ENCODE measurements around the gene SPRYD4. TPM values are rescaled to one million over a fixed set of nuclear protein-coding genes. Genes with fewer than 3 reads are reported as not detected.

Gene SPRYD4
- total and polyA plus RNA-seq, 8 donors = 2.5 to 5.9 (median 5.6) TPM

GRCh38 chr12:56457817-56458216, 10.6 kb upstream of the SPRYD4 start:
- Histone ChIP-seq H3K9me3 (no peaks in the 10 kb centered on the region), H3K27me3 (no peaks in the 10 kb centered on the region), H3K27ac (no peak overlapping the region), H3K4me3 (no peak overlapping the region), H3K36me3 (no peaks in the 10 kb centered on the region), H3K4me1 (no peaks in the 10 kb centered on the region)
- DNase-seq (no peak), ATAC-seq (no peak)
- TF ChIP-seq CTCF (IDR thresholded peaks at IDR 0.05) = no peak
- intact Hi-C loops (cut with DNase I) = no loop called here

- intact Hi-C loops (cut with DNase I) = no loop called here
- no peak for TF ChIP-seq CTCF (IDR thresholded peaks at IDR 0.05)
- no peaks in the 10 kb centered on the region for H3K36me3 ChIP-seq
Measured at GRCh38 chr12:56461235-56462159, 6.9 kb upstream of the SPRYD4 start.

GRCh38 chr12:56462565-56462964, 5.8 kb upstream of the SPRYD4 start:
- ATAC-seq = no peak
- no peak overlapping the region for H3K4me3 ChIP-seq
- H3K27ac ChIP-seq = no peak overlapping the region
- H3K9me3 ChIP-seq = no peaks in the 10 kb centered on the region
- no peak for DNase-seq
- H3K4me1 ChIP-seq = peaks cover 0 to 12% of the 10 kb centered on the region in 2 donors
- H3K27me3 ChIP-seq = no peaks in the 10 kb centered on the region
- intact Hi-C loops (cut with DNase I) = no loop called here
- H3K36me3 ChIP-seq = no peaks in the 10 kb centered on the region
- no peak for TF ChIP-seq CTCF (IDR thresholded peaks at IDR 0.05)

More at GRCh38 chr12:56461235-56462159, 6.9 kb upstream of the SPRYD4 start:
- H3K27ac ChIP-seq = no peak overlapping the region
- ATAC-seq (no peak), DNase-seq (no peak)
- no peaks in the 10 kb centered on the region for H3K9me3 ChIP-seq
- no peak overlapping the region for H3K4me3 ChIP-seq
- peaks cover 0 to 12% of the 10 kb centered on the region in 2 donors for H3K4me1 ChIP-seq
- no peaks in the 10 kb centered on the region for H3K27me3 ChIP-seq

- H3K27me3 ChIP-seq = no peaks in the 10 kb centered on the region
- H3K9me3 ChIP-seq = no peaks in the 10 kb centered on the region
- peak overlapping the region; percentile 55 to 72 for H3K4me3 ChIP-seq
- peak in 1 of 4 donors; percentile 36 for DNase-seq
- peak; percentile 19 for ATAC-seq
- peaks cover 0 to 6% of the 10 kb centered on the region in 2 donors for H3K36me3 ChIP-seq
- H3K4me1 ChIP-seq = peaks cover 11 to 30% of the 10 kb centered on the region in 2 donors
- H3K27ac ChIP-seq = peak overlapping the region; percentile 92 to 93
- intact Hi-C loops (cut with DNase I) = no loop called here
- no peak for TF ChIP-seq CTCF (IDR thresholded peaks at IDR 0.05)
Measured at GRCh38 chr12:56469007-56469930, 891 bp downstream of the SPRYD4 start.
